RWPE1 (cell line): ENCODE measurements around the gene ZNF524.

Experiments used
- CTCF ChIA-PET: fragments of 350-600 bp; sonication (Branson Sonifier 250); formaldehyde crosslinking; extraction: SDS; loops from one replicate; lab custom pipeline; 2021; lab: Yijun Ruan, JAX
- POLR2A ChIA-PET: fragments of 400-600 bp; formaldehyde crosslinking; extraction: SDS; loops from one replicate; lab custom pipeline; 2020; ENCODE audit warnings: antibody characterized with exemption; ENCODE audit not compliant: low non-redundant PET; lab: Yijun Ruan, JAX
- DNase-seq: peaks from one replicate; pipeline ENCODE4 v3.0.0; 2012; ENCODE audit warnings: low spot score
- H3K27ac ChIP-seq: fragments of 450-650 bp; 2 replicates; pipeline ENCODE4 v1.5.1; 2017
- TF ChIP-seq, protein P1 (sequence below): fragments of 450-650 bp; conservative IDR thresholded peaks from 2 replicates; pipeline ENCODE4 v1.5.1; 2017; ENCODE audit warnings: low read depth, mild to moderate bottlenecking

ZNF524 gene

DNA sequence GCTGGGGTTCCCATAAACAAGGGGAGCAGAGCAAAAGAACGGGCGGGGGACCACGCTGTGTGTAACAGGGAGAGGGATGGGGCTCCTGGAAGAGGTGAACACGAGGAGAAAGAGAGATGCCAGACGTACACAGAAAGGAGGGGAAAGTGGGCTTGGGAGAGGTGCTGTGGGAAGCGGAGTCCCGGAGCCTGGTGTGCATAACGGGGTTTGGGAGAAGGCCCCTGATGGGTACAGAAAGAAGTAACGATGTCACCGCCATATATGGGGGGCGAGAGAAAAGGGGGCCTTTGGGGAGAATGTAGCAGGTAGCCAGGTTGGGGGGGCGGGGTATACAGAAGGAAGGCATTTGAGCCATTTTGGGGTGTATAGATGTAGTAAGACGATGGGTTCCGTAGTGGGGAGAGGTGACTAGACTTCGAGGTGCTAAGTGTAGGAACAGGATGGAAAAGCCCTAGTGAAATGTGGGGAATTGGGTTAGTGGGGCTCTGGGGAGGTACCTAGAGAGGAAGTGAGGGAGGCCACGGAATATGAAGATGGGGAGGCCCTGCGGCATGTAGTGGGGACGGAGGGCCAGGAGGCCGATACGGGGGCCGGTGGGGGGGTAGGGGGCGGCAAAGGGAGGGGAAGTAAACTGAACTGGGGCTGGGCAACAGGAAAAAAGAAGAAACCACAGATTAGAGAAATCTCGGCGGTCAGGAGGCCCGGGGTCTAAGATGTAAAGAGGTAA, 41.5 kb downstream of the ZNF524 start:
- TF ChIP-seq, protein P1, sequence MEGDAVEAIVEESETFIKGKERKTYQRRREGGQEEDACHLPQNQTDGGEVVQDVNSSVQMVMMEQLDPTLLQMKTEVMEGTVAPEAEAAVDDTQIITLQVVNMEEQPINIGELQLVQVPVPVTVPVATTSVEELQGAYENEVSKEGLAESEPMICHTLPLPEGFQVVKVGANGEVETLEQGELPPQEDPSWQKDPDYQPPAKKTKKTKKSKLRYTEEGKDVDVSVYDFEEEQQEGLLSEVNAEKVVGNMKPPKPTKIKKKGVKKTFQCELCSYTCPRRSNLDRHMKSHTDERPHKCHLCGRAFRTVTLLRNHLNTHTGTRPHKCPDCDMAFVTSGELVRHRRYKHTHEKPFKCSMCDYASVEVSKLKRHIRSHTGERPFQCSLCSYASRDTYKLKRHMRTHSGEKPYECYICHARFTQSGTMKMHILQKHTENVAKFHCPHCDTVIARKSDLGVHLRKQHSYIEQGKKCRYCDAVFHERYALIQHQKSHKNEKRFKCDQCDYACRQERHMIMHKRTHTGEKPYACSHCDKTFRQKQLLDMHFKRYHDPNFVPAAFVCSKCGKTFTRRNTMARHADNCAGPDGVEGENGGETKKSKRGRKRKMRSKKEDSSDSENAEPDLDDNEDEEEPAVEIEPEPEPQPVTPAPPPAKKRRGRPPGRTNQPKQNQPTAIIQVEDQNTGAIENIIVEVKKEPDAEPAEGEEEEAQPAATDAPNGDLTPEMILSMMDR: no peak
- H3K27ac ChIP-seq: peak overlapping the region; percentile 96
- CTCF ChIA-PET: no interaction called here
- DNase-seq: no peak
- POLR2A ChIA-PET: interaction anchor here (0.6 kb wide), 1 partner anchor 174 kb away, joined by 3 read pairs; no protein-coding TSS in a partner anchor

- POLR2A ChIA-PET: interaction anchor here (0.6 kb wide), 1 partner anchor 12 kb away, joined by 3 read pairs; the partner anchor contains the start of gene U2AF2
- CTCF ChIA-PET: interaction anchor here (0.6 kb wide), 1 partner anchor 44 kb away, joined by 4 read pairs; no protein-coding TSS in a partner anchor
- DNase-seq: no peak
- peak overlapping the region; percentile 96 for H3K27ac ChIP-seq
- TF ChIP-seq, protein P1: no peak
Measured at GRCh38 chr19:55642153-55643002, 42.3 kb downstream of the ZNF524 start.

DNA sequence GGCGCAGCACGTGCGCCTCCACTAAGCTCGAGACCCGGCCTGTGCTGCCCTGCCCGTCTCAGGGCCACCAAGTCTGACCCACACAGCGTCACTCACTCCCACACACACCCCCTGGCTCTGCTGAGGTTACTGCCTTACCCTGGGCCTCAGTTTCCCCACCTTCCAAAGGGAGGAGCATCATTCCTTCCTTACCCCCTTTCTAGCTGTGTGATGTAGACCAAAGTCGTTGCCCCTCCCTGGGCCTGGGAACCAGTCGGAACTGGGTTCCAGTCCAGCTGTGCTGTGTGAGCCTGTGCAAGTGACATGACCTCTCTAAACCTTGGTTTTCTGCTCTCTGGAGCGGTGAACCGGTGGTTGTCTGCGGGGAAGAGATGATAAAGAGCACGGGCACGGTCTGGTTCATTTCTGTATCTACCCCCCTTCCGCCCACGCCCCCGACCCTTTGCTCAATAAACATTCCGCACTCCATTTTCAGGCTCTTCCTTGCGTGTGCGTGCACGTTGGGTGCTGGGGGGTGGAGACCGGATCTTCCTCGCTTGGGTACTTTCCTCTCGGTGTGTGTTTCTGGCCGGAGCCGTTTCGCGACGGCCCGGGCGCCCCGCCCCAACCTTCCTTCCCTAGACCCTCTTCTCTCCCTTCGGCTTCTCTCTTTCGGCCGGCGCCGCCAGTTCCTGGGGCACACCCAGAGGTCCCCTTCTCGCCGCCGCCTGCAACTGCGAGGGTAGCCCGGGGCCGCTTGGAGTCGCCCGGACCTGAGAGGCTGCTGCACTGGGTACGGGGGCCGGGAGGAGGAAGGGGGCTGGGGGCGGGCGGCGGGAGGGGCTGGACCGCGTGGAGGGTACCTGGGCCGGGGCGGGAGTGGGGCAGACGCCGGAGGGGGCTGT, 43.2 kb downstream of the ZNF524 start, which contains the start of gene ZNF581:
ZNF581 (plus strand) TSS at position 647 of the 884 bp plus-strand sequence. CDS start 923 bp downstream, outside the sequence.
- CTCF ChIA-PET: interaction anchor here (0.6 kb wide), 1 partner anchor 44 kb away, joined by 4 read pairs; no protein-coding TSS in a partner anchor
- TF ChIP-seq, protein P1: no peak
- DNase-seq: peak; percentile 83
- peak within 1 kb of the TSS; percentile 96 for H3K27ac ChIP-seq
- POLR2A ChIA-PET: interaction anchor here (0.6 kb wide), 1 partner anchor 11 kb away, joined by 3 read pairs; the partner anchor contains the start of gene U2AF2

DNA sequence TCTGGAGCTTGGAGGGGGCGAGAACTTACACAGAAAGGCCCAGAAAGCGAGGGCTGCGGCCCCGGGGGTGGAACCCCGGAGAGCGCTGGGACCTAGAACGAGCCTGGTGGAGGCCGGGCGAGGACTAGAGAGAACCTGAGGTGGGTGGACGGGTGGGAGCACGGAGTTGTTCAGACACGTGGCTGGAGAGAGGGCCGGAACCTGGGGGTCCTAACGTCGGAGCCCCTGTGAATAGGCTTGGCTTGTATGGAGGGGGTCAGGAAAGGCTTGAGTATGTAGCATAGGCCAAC, 43.7 kb downstream of the ZNF524 start:
- ChIA-PET CTCF (no interaction called here), POLR2A (no interaction called here)
- TF ChIP-seq, protein P1: no peak
- peak overlapping the region; percentile 96 for H3K27ac ChIP-seq
- no peak for DNase-seq

DNA sequence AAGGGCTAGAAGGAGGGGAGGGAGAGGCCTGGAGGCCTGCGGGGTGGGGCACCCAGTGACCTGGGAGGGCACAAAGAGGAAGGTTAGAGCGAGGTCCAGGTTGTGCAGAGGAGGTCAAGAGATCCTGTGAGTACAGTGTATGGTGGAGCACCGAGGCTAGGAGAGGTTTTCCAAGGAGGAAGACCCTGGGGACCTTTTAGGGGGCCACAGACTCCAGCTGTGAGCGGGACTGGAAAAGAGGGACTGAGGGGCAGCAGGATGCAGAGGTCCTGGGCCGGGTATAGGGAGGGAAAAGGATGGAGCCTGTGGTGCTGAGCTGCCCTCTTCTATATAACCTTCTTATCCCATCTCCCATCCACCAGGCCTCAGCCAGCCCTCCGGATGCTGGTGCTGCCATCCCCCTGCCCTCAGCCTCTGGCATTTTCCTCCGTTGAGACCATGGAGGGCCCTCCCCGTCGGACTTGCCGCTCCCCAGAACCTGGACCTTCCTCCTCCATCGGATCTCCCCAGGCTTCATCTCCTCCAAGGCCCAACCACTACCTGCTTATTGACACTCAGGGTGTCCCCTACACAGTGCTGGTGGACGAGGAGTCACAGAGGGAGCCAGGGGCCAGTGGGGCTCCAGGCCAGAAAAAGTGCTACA, 44.2 kb downstream of the ZNF524 start:
- ChIA-PET POLR2A (no interaction called here), CTCF (no interaction called here)
- no peak for DNase-seq
- TF ChIP-seq, protein P1: no peak
- peak overlapping the region; percentile 96 for H3K27ac ChIP-seq
